GM12864 (cell line): Measurements from ENCODE around the gene PSMA2.
"Not testable (repeated sequence)": the region's sequence is repeated elsewhere in the genome, so short reads cannot be mapped to it uniquely, and the experiment has no call there.

ENCODE experiments used
- DNase-seq: peaks from one replicate; pipeline ENCODE4 v3.0.0-alpha.2; 2011; ENCODE audit warnings: low read depth
- H3K4me3 ChIP-seq: 2 replicates; pipeline ENCODE4 v1.5.1; 2011; ENCODE audit warnings: mild to moderate bottlenecking, low read depth, low read length, control low read depth
- TF ChIP-seq, protein P1 (sequence below): IDR thresholded peaks from 2 replicates; pipeline ENCODE4 v1.5.1; 2011; ENCODE audit warnings: low read depth, mild to moderate bottlenecking, moderate library complexity, low read length, control low read depth, inconsistent platforms; ENCODE audit errors: missing control alignments

Gene PSMA2

DNA sequence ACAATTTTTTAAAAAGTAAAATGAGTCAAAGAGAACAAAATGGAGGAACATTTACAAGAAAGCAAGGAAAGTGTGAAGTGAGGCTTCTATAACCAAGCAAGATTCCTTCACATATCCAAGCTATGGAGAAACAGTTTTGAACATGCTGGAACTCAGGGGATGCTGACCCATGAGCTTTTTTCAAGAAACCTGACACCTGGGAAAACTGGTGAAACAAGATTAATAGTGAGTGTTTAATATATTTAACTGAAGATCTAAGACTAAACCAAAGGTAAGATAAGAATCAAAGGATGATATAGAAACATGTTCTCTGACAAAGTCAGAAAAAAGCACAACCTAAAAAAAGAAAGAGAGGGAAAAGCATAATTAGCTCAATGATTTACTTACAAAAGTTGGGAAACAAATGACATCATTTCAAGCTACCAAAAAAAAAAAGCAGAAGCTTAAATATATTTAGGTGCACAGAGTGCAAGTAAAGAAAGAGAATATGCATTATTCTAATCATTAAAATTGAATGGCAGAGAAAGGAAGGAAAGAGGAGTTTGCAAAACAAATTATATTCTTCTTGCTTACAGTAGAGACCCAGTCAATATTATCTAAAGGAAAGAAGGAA, 45.0 kb downstream of the PSMA2 start:
- no peak overlapping the region for H3K4me3 ChIP-seq
- no peak for DNase-seq
- TF ChIP-seq, protein P1, sequence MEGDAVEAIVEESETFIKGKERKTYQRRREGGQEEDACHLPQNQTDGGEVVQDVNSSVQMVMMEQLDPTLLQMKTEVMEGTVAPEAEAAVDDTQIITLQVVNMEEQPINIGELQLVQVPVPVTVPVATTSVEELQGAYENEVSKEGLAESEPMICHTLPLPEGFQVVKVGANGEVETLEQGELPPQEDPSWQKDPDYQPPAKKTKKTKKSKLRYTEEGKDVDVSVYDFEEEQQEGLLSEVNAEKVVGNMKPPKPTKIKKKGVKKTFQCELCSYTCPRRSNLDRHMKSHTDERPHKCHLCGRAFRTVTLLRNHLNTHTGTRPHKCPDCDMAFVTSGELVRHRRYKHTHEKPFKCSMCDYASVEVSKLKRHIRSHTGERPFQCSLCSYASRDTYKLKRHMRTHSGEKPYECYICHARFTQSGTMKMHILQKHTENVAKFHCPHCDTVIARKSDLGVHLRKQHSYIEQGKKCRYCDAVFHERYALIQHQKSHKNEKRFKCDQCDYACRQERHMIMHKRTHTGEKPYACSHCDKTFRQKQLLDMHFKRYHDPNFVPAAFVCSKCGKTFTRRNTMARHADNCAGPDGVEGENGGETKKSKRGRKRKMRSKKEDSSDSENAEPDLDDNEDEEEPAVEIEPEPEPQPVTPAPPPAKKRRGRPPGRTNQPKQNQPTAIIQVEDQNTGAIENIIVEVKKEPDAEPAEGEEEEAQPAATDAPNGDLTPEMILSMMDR, result no peak

DNA sequence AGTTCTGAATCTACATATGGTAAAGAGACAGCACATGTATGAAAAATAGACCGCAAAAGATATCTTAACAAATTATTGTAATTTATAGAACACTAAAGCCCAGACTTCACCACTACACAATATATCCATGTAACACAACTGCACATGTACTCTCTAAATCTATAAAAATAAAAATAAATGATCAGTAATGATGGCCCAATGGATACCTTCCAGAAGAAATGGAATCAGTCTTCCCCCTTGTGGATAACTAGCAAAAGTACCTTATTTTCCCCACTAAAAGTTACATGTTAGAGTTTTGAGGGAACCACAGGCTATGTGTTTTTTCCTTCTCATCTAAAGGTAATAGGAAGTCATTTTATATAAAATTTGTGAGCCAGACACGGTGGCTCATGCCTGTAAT, 45.8 kb downstream of the PSMA2 start:
- H3K4me3 ChIP-seq, result no peak overlapping the region
- no peak for DNase-seq
- TF ChIP-seq, protein P1, result no peak

DNA sequence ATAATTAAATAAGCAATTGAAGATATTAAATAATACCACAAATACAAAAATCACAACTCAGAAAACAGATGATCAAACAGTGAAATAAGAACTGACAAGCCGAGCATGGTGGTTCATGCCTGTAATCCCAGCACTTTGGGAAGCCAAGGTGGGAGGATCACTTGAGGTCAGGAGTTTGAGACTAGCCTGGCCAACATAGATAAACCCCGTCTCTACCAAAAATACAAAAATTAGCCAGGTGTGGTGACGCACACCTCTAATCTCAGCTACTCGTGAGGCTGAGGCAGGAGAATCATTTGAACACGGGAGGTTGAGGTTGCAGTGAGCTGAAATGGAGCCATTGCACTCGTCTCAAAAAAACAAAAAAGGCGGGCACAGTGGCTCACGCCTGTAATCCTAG, 46.8 kb downstream of the PSMA2 start:
- H3K4me3 ChIP-seq, DNase-seq: not testable (repeated sequence)

DNA sequence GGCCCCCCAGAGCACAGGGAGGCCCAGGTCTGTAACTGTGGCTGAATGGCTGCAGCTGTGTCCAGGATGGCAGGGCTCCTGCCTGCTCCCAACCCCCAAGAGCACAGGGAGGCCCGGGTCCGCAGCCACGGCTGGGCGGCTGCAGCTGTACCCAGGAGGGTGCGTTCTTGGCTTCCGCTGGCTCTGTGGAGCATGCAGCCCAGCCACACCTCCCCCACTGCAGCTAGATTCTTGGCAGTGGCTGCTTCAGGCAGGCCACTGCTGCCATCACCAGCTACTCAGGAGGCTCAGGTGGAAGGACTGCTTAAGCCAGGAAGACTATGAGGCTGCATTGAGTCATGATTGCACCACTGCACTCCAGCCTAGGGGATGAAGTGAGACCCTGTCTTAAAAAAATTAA, 48.0 kb downstream of the PSMA2 start:
- TF ChIP-seq, protein P1, result no peak
- H3K4me3 ChIP-seq, result no peak overlapping the region
- DNase-seq, result no peak

DNA sequence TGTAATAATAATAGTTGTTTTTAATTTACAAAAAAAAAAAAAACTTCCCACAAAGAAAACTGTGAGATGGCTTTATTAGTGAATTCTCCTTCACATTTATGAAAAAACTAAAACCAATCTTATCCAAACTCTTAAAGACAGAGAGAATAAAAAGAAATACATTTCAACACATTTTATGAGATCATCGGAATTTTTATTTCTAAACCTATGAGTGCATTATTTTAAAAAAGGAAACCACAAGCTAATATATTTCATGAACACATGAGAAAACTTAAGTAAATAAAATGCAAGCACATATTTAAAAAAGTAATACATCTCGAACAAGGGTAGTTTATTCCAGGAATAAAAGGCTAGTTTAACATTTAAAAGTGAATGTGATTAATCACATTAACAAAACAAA, 51.6 kb downstream of the PSMA2 start:
- no peak overlapping the region for H3K4me3 ChIP-seq
- DNase-seq, result no peak
- TF ChIP-seq, protein P1, result no peak

DNA sequence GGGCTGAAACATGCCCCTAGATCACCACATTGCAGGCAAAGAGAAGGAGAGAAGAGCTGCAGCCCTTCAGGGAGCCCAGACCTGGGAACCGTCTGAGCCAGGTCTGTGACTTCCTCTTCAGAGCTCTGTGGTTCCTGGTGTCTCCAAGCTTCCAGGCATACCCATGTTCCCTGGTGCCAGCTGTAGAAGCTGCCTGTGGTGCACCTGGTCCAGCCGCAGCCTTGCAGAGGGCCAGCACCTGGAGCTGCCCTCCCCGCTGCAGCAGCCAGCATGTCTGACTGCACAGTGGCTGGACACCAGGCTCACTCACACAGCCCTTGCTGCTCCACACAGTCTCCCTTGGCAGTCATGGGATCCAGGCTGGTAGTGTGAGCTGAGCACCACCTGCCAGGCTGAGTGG, 53.7 kb downstream of the PSMA2 start:
- no peak for DNase-seq
- no peak overlapping the region for H3K4me3 ChIP-seq
- TF ChIP-seq, protein P1, result no peak

DNA sequence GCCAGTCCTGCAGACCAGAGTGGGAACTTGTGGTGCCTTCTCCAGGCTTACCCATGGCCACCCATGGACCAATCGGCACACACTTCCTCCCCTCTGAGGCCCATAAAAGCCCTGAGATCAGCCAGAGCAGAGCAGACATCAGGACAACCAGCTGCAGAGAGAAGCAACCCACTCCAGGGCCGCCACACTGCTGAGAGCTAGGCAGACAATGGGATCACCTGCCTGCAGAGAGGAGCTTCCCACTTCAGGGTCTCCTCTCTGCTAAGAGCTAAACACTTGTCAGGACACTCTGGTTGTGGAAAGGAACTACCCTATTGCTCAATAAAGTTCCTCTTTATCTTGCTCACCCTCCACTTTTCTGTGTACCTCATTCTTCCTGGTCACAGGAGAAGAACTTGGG, 54.1 kb downstream of the PSMA2 start:
- H3K4me3 ChIP-seq, result no peak overlapping the region
- TF ChIP-seq, protein P1, result no peak
- no peak for DNase-seq
